Fibroblast of lung (primary cell): ENCODE results near the gene ANO4. TPM values are rescaled to one million over a fixed set of nuclear protein-coding genes. Genes with fewer than 3 reads are reported as not detected.

ENCODE experiments used
- DNase-seq, 2 donors: peaks; one replicate each; pipeline versions ENCODE4 v3.0.0 to v3.0.0-alpha.2; 2010; ENCODE audit warnings: low read depth in 2 of 2
- H2AFZ ChIP-seq: 2 replicates; pipeline ENCODE4 v1.5.1; 2012; ENCODE audit warnings: low read length, control low read depth, inconsistent platforms
- H3K27ac ChIP-seq: 2 replicates; pipeline ENCODE4 v1.5.1; 2011; ENCODE audit warnings: low read length, control low read depth; ENCODE audit not compliant: insufficient read depth
- H3K27me3 ChIP-seq: 2 replicates; pipeline ENCODE4 v1.5.1; 2011; ENCODE audit warnings: mild to moderate bottlenecking, low read length; ENCODE audit not compliant: control insufficient read depth, insufficient read depth
- H3K36me3 ChIP-seq: 2 replicates; pipeline ENCODE4 v1.5.1; 2011; ENCODE audit warnings: low read length; ENCODE audit not compliant: control insufficient read depth, insufficient read depth
- H3K4me1 ChIP-seq: 2 replicates; pipeline ENCODE4 v1.5.1; 2011; ENCODE audit warnings: low read length; ENCODE audit not compliant: control insufficient read depth, insufficient read depth; ENCODE audit errors: extremely low read depth
- H3K4me2 ChIP-seq: 2 replicates; pipeline ENCODE4 v1.5.1; 2011; ENCODE audit warnings: low read length, control low read depth; ENCODE audit not compliant: insufficient read depth; ENCODE audit errors: extremely low read depth
- H3K4me3 ChIP-seq, 4 experiments: fragments of 200-600 bp in 1 of 4; sonication (generic) in 1 of 4; replicated peaks in 1 of 4; 2 replicates each; pipeline ENCODE4 v1.5.1; 2011 to 2016; ENCODE audit warnings: low read length in 4 of 4, low read depth in 3 of 4, mild to moderate bottlenecking in 3 of 4, control low read depth in 2 of 4, inconsistent platforms in 1 of 4, mixed read lengths in 1 of 4; ENCODE audit not compliant: insufficient read depth in 1 of 4; ENCODE audit errors: control extremely low read depth in 1 of 4
- H3K79me2 ChIP-seq: 2 replicates; pipeline ENCODE4 v1.5.1; 2012; ENCODE audit warnings: mild to moderate bottlenecking, low read length, inconsistent platforms; ENCODE audit not compliant: control insufficient read depth, insufficient read depth
- H3K9ac ChIP-seq: 2 replicates; pipeline ENCODE4 v1.5.1; 2011; ENCODE audit warnings: mild to moderate bottlenecking, low read length, control low read depth; ENCODE audit not compliant: insufficient read depth
- H3K9me3 ChIP-seq: 2 replicates; pipeline ENCODE4 v1.5.1; 2012; ENCODE audit warnings: low read depth, low read length; ENCODE audit not compliant: control insufficient read depth, insufficient read depth
- H4K20me1 ChIP-seq: 2 replicates; pipeline ENCODE4 v1.5.1; 2011; ENCODE audit warnings: low read length; ENCODE audit not compliant: control insufficient read depth, insufficient read depth; ENCODE audit errors: extremely low read depth
- CTCF ChIP-seq, 2 donors: IDR thresholded peaks in 1 of 2; conservative IDR thresholded peaks in 1 of 2; 1 replicate in 1 of 2; 2 replicates in 1 of 2; pipeline ENCODE4 v1.5.1; 2011 to 2012; ENCODE audit warnings: low read length in 2 of 2, control low read depth in 1 of 2, inconsistent platforms in 1 of 2, low read depth in 1 of 2, mild to moderate bottlenecking in 1 of 2
- EZH2 ChIP-seq: IDR thresholded peaks from 2 replicates; pipeline ENCODE4 v1.5.1; 2012; ENCODE audit warnings: low read length, control low read depth, mild to moderate bottlenecking; ENCODE audit errors: missing control alignments
- polyA plus RNA-seq, 2 donors: library from polyadenylated mRNA; depleted of rRNA in 1 of 2; stranded (reverse) in 1 of 2; unstranded in 1 of 2; fragments of >200 nt; gene quantifications; 2 replicates each; pipeline ENCODE4 v1.2.1, GENCODE V29; 2011 to 2012; ENCODE audit warnings: missing spikeins in 1 of 2
- total RNA-seq: library from RNA; depleted of rRNA; stranded (reverse); fragments of >200 nt; gene quantifications from 2 replicates; pipeline ENCODE4 v1.2.1, GENCODE V29; 2014

Gene ANO4
- total and polyA plus RNA-seq, 2 donors (not counting 1 experiment from before 2014, with no cell fraction given) = 11.7 to 42.3 TPM

- no peak overlapping the region for H2AFZ ChIP-seq
- H3K27me3 ChIP-seq = no peaks in the 10 kb centered on the region
- no peak overlapping the region for H3K4me2 ChIP-seq
- no peak overlapping the region for H3K4me3 ChIP-seq
- peak; percentile 39 to 61 for DNase-seq
- no peaks in the 10 kb centered on the region for H3K4me1 ChIP-seq
- no peaks in the 10 kb centered on the region for H3K79me2 ChIP-seq
- no peak for TF ChIP-seq EZH2
- TF ChIP-seq CTCF (conservative IDR thresholded peaks at IDR 0.05 in 1 of 2, IDR thresholded peaks at IDR 0.05 in 1 of 2; ENCODE audit: low read depth in 1 of 2, low read length in 2 of 2) = peak; percentile 82 to 96
- H3K27ac ChIP-seq = no peak overlapping the region
- no peaks in the 10 kb centered on the region for H3K36me3 ChIP-seq
- no peak overlapping the region for H3K9ac ChIP-seq
- no peaks in the 10 kb centered on the region for H3K9me3 ChIP-seq
- H4K20me1 ChIP-seq = no peaks in the 10 kb centered on the region
These were observed 33.4 kb downstream of the ANO4 start for GRCh38 chr12:100827901-100828520.

GRCh38 chr12:100830003-100830795, 35.6 kb downstream of the ANO4 start:
- Histone ChIP-seq H3K4me3 (no peak overlapping the region), H3K36me3 (no peaks in the 10 kb centered on the region), H3K4me2 (no peak overlapping the region), H3K4me1 (no peaks in the 10 kb centered on the region), H3K9me3 (no peaks in the 10 kb centered on the region), H3K79me2 (no peaks in the 10 kb centered on the region), H2AFZ (no peak overlapping the region), H3K27me3 (no peaks in the 10 kb centered on the region), H3K9ac (no peak overlapping the region), H3K27ac (no peak overlapping the region), H4K20me1 (no peaks in the 10 kb centered on the region)
- no peak for DNase-seq
- TF ChIP-seq EZH2 = no peak
- TF ChIP-seq CTCF (conservative IDR thresholded peaks at IDR 0.05 in 1 of 2, IDR thresholded peaks at IDR 0.05 in 1 of 2; ENCODE audit: low read depth in 1 of 2, low read length in 2 of 2) = no peak

GRCh38 chr12:100833282-100833681, 38.7 kb downstream of the ANO4 start:
- Histone ChIP-seq H3K4me1 (no peaks in the 10 kb centered on the region), H3K79me2 (no peaks in the 10 kb centered on the region), H3K9ac (no peak overlapping the region), H3K9me3 (no peaks in the 10 kb centered on the region), H3K27ac (no peak overlapping the region), H4K20me1 (no peaks in the 10 kb centered on the region), H3K4me3 (no peak overlapping the region), H3K36me3 (no peaks in the 10 kb centered on the region), H2AFZ (no peak overlapping the region), H3K27me3 (no peaks in the 10 kb centered on the region), H3K4me2 (no peak overlapping the region)
- DNase-seq = peak in 1 of 2 donors; percentile 7
- no peak for TF ChIP-seq CTCF (conservative IDR thresholded peaks at IDR 0.05 in 1 of 2, IDR thresholded peaks at IDR 0.05 in 1 of 2; ENCODE audit: low read depth in 1 of 2, low read length in 2 of 2)
- TF ChIP-seq EZH2 = no peak
